Osteocyte (in vitro differentiated cells): ENCODE data around the gene RRAGC. TPM values are rescaled to one million over a fixed set of nuclear protein-coding genes. Genes with fewer than 3 reads are reported as not detected.

Experiments used
- DNase-seq: peaks from one replicate; pipeline ENCODE4 v3.0.0; 2021; ENCODE audit warnings: mixed read lengths; ENCODE audit not compliant: unreplicated experiment; ENCODE audit errors: extremely low spot score
- H3K27ac Mint-ChIP-seq: one replicate; pipeline ENCODE4 v1.8.0; 2021; ENCODE audit warnings: mild to moderate bottlenecking, mixed read lengths; ENCODE audit not compliant: unreplicated experiment
- H3K27me3 Mint-ChIP-seq: one replicate; pipeline ENCODE4 v1.8.0; 2021; ENCODE audit warnings: mixed read lengths; ENCODE audit not compliant: unreplicated experiment
- H3K36me3 Mint-ChIP-seq: one replicate; pipeline ENCODE4 v1.8.0; 2021; ENCODE audit warnings: mixed read lengths; ENCODE audit not compliant: unreplicated experiment
- H3K4me1 Mint-ChIP-seq: one replicate; pipeline ENCODE4 v1.8.0; 2021; ENCODE audit warnings: mixed read lengths; ENCODE audit not compliant: unreplicated experiment
- H3K4me3 Mint-ChIP-seq: one replicate; pipeline ENCODE4 v1.8.0; 2021; ENCODE audit warnings: mild to moderate bottlenecking, moderate library complexity, mixed read lengths; ENCODE audit not compliant: unreplicated experiment
- H3K9me3 Mint-ChIP-seq: one replicate; pipeline ENCODE4 v1.8.0; 2021; ENCODE audit warnings: mixed read lengths; ENCODE audit not compliant: unreplicated experiment
- CTCF ChIP-seq: fragments of 200-600 bp; sonication (generic); IDR thresholded peaks from 2 replicates; pipeline ENCODE4 v1.5.0; 2021; ENCODE audit warnings: antibody characterized with exemption, mild to moderate bottlenecking, moderate library complexity
- total RNA-seq: library from RNA; stranded (reverse); gene quantifications from 2 replicates; pipeline ENCODE4 v1.2.1, GENCODE V29; 2021

Gene RRAGC
- total RNA-seq, 1 donor from 2014 or later = 54.3 TPM

GRCh38 chr1:38819040-38819439 is 40.5 kb downstream of the RRAGC start:
- no peak overlapping the region for H3K4me3 Mint-ChIP-seq

GRCh38 chr1:38818175-38818976 is 41.2 kb downstream of the RRAGC start:
- TF ChIP-seq CTCF = no peak
- Mint-ChIP-seq H3K27me3 (peaks cover 49% of the 10 kb centered on the region), H3K36me3 (no peaks in the 10 kb centered on the region), H3K9me3 (no peaks in the 10 kb centered on the region), H3K27ac (no peak overlapping the region), H3K4me1 (peaks cover 9% of the 10 kb centered on the region), H3K4me3 (no peak overlapping the region)
- DNase-seq = peak; percentile 88

More at GRCh38 chr1:38819040-38819439, 40.5 kb downstream of the RRAGC start:
- Mint-ChIP-seq H3K36me3 (no peaks in the 10 kb centered on the region), H3K27ac (no peak overlapping the region), H3K4me1 (peaks cover 9% of the 10 kb centered on the region), H3K27me3 (peaks cover 46% of the 10 kb centered on the region), H3K9me3 (no peaks in the 10 kb centered on the region)
- no peak for DNase-seq
- no peak for TF ChIP-seq CTCF

GRCh38 chr1:38817267-38818174 is 42.1 kb downstream of the RRAGC start:
- Mint-ChIP-seq H3K36me3 (no peaks in the 10 kb centered on the region), H3K4me1 (peaks cover 9% of the 10 kb centered on the region), H3K9me3 (no peaks in the 10 kb centered on the region), H3K27ac (no peak overlapping the region), H3K27me3 (peaks cover 50% of the 10 kb centered on the region), H3K4me3 (no peak overlapping the region)
- TF ChIP-seq CTCF = no peak
- no peak for DNase-seq

- TF ChIP-seq CTCF = no peak
- Mint-ChIP-seq H3K4me3 (no peak overlapping the region), H3K27me3 (peaks cover 42% of the 10 kb centered on the region), H3K36me3 (no peaks in the 10 kb centered on the region), H3K27ac (no peak overlapping the region), H3K4me1 (peaks cover 9% of the 10 kb centered on the region), H3K9me3 (no peaks in the 10 kb centered on the region)
- DNase-seq = no peak
Measured at GRCh38 chr1:38815903-38816627, 43.5 kb downstream of the RRAGC start.
